Endothelial cell of umbilical vein (primary cell): ENCODE measurements around the gene OR9G1.

Experiments used
- CTCF ChIP-seq, 2 donors: IDR thresholded peaks; 1 replicate in 1 of 2; 2 replicates in 1 of 2; pipeline ENCODE4 v1.5.1; 2011; ENCODE audit warnings: low read length in 2 of 2, mild to moderate bottlenecking in 2 of 2, moderate library complexity in 2 of 2, control low read depth in 1 of 2, inconsistent platforms in 1 of 2, low read depth in 1 of 2; ENCODE audit not compliant: insufficient read depth in 1 of 2; ENCODE audit errors: extremely low read depth in 1 of 2
- EZH2 ChIP-seq: IDR thresholded peaks from 2 replicates; pipeline ENCODE4 v1.6.1; 2012; ENCODE audit warnings: borderline replicate concordance, low read depth, mild to moderate bottlenecking, moderate library complexity, low read length, inconsistent platforms; ENCODE audit not compliant: severe bottlenecking
- GATA2 ChIP-seq: IDR thresholded peaks from 2 replicates; pipeline ENCODE4 v1.7.0; 2011; ENCODE audit warnings: low read depth, mild to moderate bottlenecking, moderate library complexity, mixed read lengths, low read length; ENCODE audit not compliant: insufficient read length, insufficient read depth
- JUN ChIP-seq: IDR thresholded peaks from 2 replicates; pipeline ENCODE4 v1.6.1; 2011; ENCODE audit warnings: borderline replicate concordance, low read depth; ENCODE audit not compliant: insufficient read length, insufficient read depth
- MAX ChIP-seq: IDR thresholded peaks from 2 replicates; pipeline ENCODE4 v1.6.1; 2011; ENCODE audit not compliant: insufficient read depth, insufficient read length
- POLR2A ChIP-seq: IDR thresholded peaks from 2 replicates; pipeline ENCODE4 v1.6.1; 2012; ENCODE audit warnings: low read depth, mild to moderate bottlenecking, control low read depth, low read length
- POLR2AphosphoS5 ChIP-seq: IDR thresholded peaks from 2 replicates; pipeline ENCODE4 v1.6.1; 2012; ENCODE audit warnings: low read depth, mild to moderate bottlenecking, control low read depth, low read length, moderate library complexity; ENCODE audit not compliant: insufficient read depth

DNA sequence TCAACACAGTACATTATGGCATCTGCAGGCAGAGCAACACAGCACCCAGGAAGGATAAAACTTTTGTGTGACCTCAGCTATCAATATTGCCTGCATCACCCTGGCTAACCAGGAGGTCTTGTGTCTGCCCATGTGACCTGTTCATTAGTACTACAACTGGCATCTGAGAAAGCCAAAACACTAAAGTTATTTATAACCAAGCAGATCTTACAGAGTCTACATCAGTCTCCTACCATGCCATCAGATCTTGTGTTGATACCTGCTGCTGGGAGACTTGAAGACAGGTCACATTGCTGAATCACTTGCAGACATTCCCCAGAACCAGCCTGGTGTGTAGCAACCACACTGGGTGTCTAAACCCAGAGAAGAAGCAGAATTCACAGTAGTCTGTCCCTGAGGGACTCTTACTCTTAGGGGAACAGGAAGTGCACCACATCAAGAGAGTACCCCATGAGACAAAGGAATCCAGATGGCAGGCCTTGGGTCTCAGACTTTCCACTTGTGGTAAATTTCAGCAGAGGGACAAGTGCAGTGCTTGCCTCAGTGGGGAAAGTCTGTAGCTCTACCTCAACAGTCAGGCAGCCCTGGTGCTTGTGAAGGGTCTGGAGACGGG lies 7.0 kb downstream of the OR9G1 start:
- TF ChIP-seq JUN = no peak
- TF ChIP-seq CTCF (IDR thresholded peaks at IDR 0.05; ENCODE audit: extremely low read depth in 1 of 2, insufficient read depth in 1 of 2, low read depth in 1 of 2, low read length in 2 of 2) = no peak
- no peak for TF ChIP-seq POLR2A
- TF ChIP-seq POLR2AphosphoS5 = no peak
- TF ChIP-seq EZH2 = no peak
- TF ChIP-seq MAX = no peak
- no peak for TF ChIP-seq GATA2
